Astrocyte (in vitro differentiated cells and primary cell): Measurements from ENCODE around the gene SAA4.

Experiments used
- EZH2 ChIP-seq: IDR thresholded peaks from 2 replicates; pipeline ENCODE4 v1.6.1; 2012; ENCODE audit warnings: mild to moderate bottlenecking, low read length, inconsistent platforms; ENCODE audit not compliant: insufficient read depth
- TF ChIP-seq, protein P1 (sequence below): IDR thresholded peaks from 2 replicates; pipeline ENCODE4 v1.5.1; 2011; ENCODE audit warnings: low read depth, mild to moderate bottlenecking, inconsistent platforms, low read length, moderate library complexity; ENCODE audit not compliant: insufficient read depth

DNA sequence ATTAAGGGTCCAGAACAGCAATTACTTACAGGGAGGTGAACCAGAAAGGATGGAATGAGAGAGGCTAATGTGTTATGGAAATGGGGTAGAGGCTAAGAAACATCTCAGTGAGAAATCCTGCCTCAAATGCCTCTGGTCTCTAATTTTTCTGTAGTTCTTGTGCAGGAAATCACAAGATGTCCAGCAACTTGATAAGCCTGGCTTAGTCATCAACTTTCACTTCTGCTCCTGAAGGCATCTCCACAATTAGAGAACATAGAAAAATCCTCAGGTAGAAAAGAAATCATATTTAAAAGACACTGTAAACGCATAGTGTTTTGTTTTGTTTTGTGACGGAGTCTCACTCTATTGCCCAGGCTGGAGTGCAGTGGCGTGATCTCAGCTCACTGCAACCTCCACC, 45.2 kb downstream of the SAA4 start:
- TF ChIP-seq EZH2: no peak
- TF ChIP-seq, protein P1, sequence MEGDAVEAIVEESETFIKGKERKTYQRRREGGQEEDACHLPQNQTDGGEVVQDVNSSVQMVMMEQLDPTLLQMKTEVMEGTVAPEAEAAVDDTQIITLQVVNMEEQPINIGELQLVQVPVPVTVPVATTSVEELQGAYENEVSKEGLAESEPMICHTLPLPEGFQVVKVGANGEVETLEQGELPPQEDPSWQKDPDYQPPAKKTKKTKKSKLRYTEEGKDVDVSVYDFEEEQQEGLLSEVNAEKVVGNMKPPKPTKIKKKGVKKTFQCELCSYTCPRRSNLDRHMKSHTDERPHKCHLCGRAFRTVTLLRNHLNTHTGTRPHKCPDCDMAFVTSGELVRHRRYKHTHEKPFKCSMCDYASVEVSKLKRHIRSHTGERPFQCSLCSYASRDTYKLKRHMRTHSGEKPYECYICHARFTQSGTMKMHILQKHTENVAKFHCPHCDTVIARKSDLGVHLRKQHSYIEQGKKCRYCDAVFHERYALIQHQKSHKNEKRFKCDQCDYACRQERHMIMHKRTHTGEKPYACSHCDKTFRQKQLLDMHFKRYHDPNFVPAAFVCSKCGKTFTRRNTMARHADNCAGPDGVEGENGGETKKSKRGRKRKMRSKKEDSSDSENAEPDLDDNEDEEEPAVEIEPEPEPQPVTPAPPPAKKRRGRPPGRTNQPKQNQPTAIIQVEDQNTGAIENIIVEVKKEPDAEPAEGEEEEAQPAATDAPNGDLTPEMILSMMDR: no peak
